Measurements from ENCODE around the gene ITPK1.

The ITPK1 gene

GRCh38 chr14:92970271-92970670 is 145.5 kb downstream of the ITPK1 start:
- H3K4me3 ChIP-seq (replicated peaks; ENCODE audit: low read depth, low read length): no peak overlapping the region
- TF ChIP-seq CTCF (IDR thresholded peaks at IDR 0.05; ENCODE audit: low read length, missing control alignments): no peak
- no peak for DNase-seq (ENCODE audit: low read depth)

GRCh38 chr14:92969871-92970270 is 145.9 kb downstream of the ITPK1 start:
- TF ChIP-seq CTCF (IDR thresholded peaks at IDR 0.05; ENCODE audit: low read length, missing control alignments): no peak
- no peak for DNase-seq (ENCODE audit: low read depth)
- H3K4me3 ChIP-seq (replicated peaks; ENCODE audit: low read depth, low read length): no peak overlapping the region

GRCh38 chr14:92969430-92969829 is 146.3 kb downstream of the ITPK1 start:
- no peak for TF ChIP-seq CTCF (IDR thresholded peaks at IDR 0.05; ENCODE audit: low read length, missing control alignments)
- no peak overlapping the region for H3K4me3 ChIP-seq (replicated peaks; ENCODE audit: low read depth, low read length)
- DNase-seq (ENCODE audit: low read depth): no peak

DNA sequence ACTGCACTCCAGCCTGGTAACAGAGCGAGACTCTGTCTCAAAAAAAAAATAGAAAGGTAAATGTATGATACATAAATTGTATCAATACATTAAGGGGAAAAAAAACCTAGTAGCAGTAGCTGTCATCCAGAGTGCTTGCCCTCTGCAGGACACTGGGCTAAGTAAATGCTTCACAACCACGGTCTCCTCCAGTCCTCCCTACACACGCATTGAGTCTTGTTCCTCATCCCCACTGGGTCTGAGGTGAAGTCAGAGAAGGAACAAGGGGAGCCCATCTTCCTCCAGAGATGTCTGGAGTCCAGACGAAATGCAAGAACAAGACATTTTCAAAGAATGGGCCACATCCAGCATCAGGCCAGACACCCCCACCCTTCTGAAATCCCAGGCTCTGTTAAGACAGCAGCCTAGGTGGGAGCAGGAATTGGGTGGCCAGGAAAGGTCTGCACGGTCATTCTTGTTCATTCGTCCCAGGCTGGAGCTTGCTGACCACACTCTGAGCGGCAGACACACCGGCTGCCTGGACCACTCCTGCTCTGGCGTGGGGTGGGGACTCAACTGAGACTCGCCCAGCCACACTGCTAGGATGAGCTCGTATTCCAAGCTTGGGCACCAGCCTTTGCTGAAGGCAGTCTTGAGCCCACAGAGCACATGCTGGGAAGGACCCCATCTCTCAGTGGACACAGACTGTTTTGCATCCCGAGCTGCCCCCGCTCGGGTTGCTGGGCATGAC is 147.3 kb downstream of the ITPK1 start:
- no peak for TF ChIP-seq CTCF (IDR thresholded peaks at IDR 0.05; ENCODE audit: low read length, missing control alignments)
- no peak overlapping the region for H3K4me3 ChIP-seq (replicated peaks; ENCODE audit: low read depth, low read length)

DNA sequence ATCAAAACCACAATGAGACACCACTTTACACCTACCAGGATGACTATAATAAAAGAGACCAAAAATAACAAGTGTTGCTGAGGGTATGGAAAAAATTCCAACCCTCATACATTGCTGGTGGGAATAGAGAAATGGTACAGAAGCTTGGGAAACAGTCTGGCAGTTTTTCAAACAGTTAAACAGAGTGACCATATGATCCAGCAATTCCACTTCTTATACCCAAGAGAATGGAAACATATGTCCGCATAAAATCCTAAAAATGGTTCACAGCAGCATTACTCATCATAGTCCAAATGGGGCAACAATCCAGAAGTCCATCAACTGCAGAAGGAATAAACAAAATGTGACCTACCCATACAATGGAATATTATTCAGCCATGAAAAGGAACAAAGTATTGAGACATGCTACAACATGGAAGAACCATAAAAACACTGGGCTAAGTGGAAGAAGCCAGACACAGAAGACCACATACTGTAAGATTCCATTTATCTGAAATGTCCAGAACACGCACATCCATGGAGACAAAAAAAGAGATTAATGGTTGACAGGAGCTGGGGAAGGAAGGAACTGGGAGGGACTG is 148.3 kb downstream of the ITPK1 start:
- TF ChIP-seq CTCF (IDR thresholded peaks at IDR 0.05; ENCODE audit: low read length, missing control alignments): no peak
- H3K4me3 ChIP-seq (replicated peaks; ENCODE audit: low read depth, low read length): no peak overlapping the region
- peak; percentile 38 for DNase-seq (ENCODE audit: low read depth)

More for the DNA sequence above, 147.3 kb downstream of the ITPK1 start:
- DNase-seq (ENCODE audit: low read depth): no peak

GRCh38 chr14:92965281-92965680 is 150.4 kb downstream of the ITPK1 start:
- H3K4me3 ChIP-seq (replicated peaks; ENCODE audit: low read depth, low read length): no peak overlapping the region
- no peak for DNase-seq (ENCODE audit: low read depth)
- TF ChIP-seq CTCF (IDR thresholded peaks at IDR 0.05; ENCODE audit: low read length, missing control alignments): no peak

Data from fibroblast of pulmonary artery (primary cell).